Brain microvascular endothelial cell (primary cell): ENCODE data around the gene PARP4.

Source experiments
- DNase-seq: peaks from one replicate; pipeline ENCODE4 v3.0.0-alpha.2; 2020
- H3K27ac ChIP-seq: fragments of 250-450 bp; sonication (Bioruptor Pico); 2 replicates; pipeline ENCODE4 v1.5.1; 2020; ENCODE audit warnings: mild to moderate bottlenecking, moderate library complexity
- H3K27me3 ChIP-seq: fragments of 250-450 bp; sonication (Bioruptor Pico); replicated peaks from 2 replicates; pipeline ENCODE4 v1.5.1; 2020; ENCODE audit warnings: mild to moderate bottlenecking
- H3K36me3 ChIP-seq: fragments of 250-450 bp; sonication (Bioruptor Pico); replicated peaks from 2 replicates; pipeline ENCODE4 v1.5.1; 2020; ENCODE audit warnings: mild to moderate bottlenecking
- H3K4me3 ChIP-seq: 2 replicates; pipeline ENCODE4 v1.5.1; 2011; ENCODE audit warnings: low read depth, mild to moderate bottlenecking, control low read depth, low read length, moderate library complexity
- in situ Hi-C: cut with HindIII; loops from 2 replicates; pipeline ENCODE4 v1.10.0; 2017; ENCODE audit warnings: low sequenced_read_pairs, low pct_ligation_motif_present
- TF ChIP-seq, protein P1 (sequence below): IDR thresholded peaks from 2 replicates; pipeline ENCODE4 v1.5.1; 2011; ENCODE audit warnings: low read depth, mild to moderate bottlenecking, moderate library complexity, low read length, control low read depth, inconsistent platforms; ENCODE audit errors: missing control alignments

Gene PARP4

DNA sequence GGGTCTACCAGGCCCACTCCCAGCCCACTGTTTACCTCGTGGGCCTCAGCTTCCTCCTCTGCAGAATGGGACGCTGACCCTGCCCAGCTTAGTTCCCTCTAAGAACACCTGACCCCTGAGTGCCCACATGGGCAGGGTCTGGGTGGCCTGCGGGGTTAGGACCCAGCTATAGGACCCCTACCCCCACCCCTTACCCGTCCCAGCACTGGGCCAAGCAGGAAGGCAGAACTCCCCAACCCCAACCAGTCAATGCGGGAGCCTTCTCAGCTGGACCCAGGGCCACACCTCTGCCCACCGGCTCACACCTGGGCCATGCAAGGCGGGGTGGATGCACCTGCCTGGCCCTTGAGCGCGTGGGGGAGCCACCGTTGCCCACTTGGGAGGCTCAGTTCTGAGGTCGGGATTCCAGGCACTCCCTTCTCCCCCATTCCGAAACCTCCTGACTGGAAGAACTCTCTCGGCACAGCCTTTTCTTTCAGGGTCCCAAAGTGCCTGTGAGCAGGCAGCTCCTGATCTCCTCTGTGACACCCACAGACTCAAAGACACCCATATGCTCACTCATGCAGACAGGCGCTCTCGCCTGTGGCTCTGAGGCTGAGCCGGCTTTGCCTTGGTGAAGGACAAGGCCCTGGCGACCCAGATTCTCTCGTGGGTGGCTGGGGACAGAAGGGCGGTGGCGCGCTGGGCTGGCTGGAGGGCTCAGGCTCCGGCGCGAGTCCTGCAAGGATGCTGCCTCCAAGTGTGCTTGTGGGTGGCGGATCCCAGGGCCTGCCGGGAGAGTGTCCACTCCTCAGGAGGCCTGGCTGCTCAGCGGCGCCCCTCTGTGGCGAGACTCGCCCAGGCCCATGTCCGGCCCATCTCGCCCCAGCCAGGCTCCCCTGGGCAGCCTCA is 27.9 kb upstream of the PARP4 start:
- in situ Hi-C loops, result no loop called here
- Histone ChIP-seq H3K4me3 (no peak overlapping the region), H3K36me3 (no peaks in the 10 kb centered on the region), H3K27ac (no peak overlapping the region), H3K27me3 (peaks cover 6% of the 10 kb centered on the region)
- no peak for DNase-seq
- TF ChIP-seq, protein P1, sequence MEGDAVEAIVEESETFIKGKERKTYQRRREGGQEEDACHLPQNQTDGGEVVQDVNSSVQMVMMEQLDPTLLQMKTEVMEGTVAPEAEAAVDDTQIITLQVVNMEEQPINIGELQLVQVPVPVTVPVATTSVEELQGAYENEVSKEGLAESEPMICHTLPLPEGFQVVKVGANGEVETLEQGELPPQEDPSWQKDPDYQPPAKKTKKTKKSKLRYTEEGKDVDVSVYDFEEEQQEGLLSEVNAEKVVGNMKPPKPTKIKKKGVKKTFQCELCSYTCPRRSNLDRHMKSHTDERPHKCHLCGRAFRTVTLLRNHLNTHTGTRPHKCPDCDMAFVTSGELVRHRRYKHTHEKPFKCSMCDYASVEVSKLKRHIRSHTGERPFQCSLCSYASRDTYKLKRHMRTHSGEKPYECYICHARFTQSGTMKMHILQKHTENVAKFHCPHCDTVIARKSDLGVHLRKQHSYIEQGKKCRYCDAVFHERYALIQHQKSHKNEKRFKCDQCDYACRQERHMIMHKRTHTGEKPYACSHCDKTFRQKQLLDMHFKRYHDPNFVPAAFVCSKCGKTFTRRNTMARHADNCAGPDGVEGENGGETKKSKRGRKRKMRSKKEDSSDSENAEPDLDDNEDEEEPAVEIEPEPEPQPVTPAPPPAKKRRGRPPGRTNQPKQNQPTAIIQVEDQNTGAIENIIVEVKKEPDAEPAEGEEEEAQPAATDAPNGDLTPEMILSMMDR, result peak; percentile 70

DNA sequence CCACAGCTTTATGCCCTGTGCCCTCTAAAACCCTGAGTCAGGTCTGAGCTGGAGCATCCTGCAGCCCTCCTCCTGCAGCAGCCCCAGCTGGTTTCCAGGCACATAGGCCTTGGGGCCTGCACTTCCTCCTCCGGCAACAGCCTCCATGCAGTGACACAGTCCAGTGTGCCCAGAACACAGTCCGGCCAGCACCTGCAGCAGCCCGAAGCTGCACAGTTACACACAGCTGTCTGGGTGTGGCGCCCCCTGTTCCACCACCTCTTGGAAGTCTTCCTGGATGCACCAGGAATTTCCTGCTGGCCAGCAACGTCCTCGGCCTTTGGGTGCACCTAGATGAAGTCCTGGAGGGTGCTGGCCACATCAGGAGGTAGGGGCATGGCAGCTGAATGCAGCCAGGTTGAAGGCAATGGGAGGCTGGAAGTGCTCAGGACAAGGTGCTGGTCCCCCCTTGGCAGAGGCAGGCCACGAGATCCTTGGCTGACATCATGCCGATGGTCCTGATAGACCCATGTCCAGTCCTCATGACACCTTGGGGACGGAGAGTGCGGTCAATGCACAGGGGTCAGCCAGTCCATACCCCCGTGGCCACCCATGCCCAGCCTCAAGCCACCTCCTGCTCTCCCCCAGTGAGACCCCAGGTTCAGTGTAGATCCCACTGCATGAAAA is 27.1 kb upstream of the PARP4 start:
- in situ Hi-C loops, result no loop called here
- TF ChIP-seq, protein P1, result no peak
- no peak overlapping the region for H3K27ac ChIP-seq
- no peak overlapping the region for H3K4me3 ChIP-seq
- no peaks in the 10 kb centered on the region for H3K36me3 ChIP-seq
- no peak for DNase-seq
- peaks cover 6% of the 10 kb centered on the region for H3K27me3 ChIP-seq

DNA sequence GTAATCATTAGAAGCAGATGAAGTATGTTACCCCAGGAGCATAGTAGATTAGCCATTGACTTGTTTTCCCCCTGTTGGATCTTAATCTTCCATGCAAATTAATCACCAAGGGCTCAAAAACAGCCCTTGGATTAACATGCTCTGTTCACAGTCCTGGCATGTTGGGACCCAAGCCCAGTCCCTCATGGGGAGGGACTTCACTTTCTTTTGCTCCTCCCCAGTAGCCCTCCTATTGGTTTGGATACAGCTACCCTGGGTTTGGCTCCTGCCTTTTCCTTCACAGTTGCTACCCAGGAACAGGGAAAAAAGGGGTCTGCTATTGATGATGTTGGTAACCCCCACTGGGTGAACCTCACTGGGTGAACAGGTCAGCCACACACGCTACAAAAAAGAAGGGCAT is 16.9 kb upstream of the PARP4 start:
- no peak for DNase-seq
- H3K36me3 ChIP-seq, result no peaks in the 10 kb centered on the region
- in situ Hi-C loops, result no loop called here
- TF ChIP-seq, protein P1, result no peak
- H3K27me3 ChIP-seq, result peaks cover 2% of the 10 kb centered on the region
- no peak overlapping the region for H3K4me3 ChIP-seq
- H3K27ac ChIP-seq, result no peak overlapping the region

DNA sequence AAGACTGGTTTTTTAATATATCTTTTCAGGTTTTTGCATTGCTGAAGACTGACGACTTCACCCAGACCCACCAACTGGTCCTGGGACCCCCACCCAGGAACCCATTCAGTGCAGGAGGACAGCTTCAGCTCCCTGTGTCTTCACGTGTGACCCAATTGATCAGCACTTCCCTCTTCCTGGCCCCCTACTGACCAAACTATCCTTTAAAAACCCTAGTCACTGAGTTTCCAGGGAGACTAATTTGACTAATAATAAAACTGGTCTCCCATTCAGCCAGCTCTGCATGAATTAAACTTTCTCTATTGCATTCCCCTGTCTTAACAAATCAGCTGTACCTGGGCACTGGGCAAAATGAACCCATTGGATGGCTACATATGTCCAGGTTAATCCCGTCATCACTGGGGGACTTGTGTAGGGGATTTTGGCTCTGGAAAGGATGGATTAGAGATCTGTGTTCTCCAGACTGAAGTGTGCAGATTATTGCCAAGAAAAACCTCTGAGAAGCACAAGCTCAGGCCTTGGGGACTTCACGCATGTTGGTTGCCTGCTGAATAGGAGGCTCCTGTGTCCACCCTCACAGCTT is 16.3 kb upstream of the PARP4 start:
- Histone ChIP-seq H3K27me3 (peaks cover 2% of the 10 kb centered on the region), H3K4me3 (no peak overlapping the region), H3K27ac (no peak overlapping the region), H3K36me3 (no peaks in the 10 kb centered on the region)
- TF ChIP-seq, protein P1, result no peak
- in situ Hi-C loops, result no loop called here
- no peak for DNase-seq

DNA sequence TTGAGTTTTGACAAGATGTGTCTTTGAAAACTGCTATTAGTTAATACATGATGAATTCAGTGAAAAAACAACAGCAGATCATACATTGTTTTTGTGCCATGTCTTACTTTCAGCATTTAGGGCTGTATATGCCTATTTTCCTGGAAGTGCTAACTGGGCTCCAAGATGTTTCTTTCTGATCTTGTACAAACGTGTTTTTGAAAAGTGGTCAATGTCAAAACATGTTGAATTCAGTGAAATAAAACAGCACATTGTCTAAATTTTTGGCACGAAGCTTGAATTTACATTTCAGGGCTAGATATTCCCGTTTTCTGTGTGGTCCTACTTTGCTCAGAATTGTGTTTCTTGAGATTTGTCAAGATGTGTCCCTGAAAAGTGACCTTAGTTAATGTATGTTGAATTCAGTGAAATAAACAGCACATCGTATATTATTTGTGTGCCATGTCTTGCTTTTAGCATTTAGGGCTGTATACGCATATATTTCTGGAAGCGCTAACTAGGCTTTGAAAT is 14.7 kb upstream of the PARP4 start:
- H3K27ac ChIP-seq, result no peak overlapping the region
- H3K4me3 ChIP-seq, result no peak overlapping the region
- in situ Hi-C loops, result no loop called here

More for the DNA sequence above, 14.7 kb upstream of the PARP4 start:
- DNase-seq, result no peak
- Histone ChIP-seq H3K27me3 (peaks cover 2% of the 10 kb centered on the region), H3K36me3 (no peaks in the 10 kb centered on the region)
- TF ChIP-seq, protein P1, result no peak
